Measurements from ENCODE around the gene GNAQ. TPM values are rescaled to one million over a fixed set of nuclear protein-coding genes. Genes with fewer than 3 reads are reported as not detected.

Gene GNAQ
- total RNA-seq, 3 donors from 2014 or later (not counting 1 experiment from before 2014, with no cell fraction given), result 17.8 to 51.6 (median 24.5) TPM

GRCh38 chr9:77672183-77672582 lies 359.4 kb downstream of the GNAQ start:
- WGBS (ENCODE audit: insufficient coverage), result 88% methylated on average over 4 of the region's 4 CpGs
- no peak overlapping the region for H3K27ac Mint-ChIP-seq
- Histone ChIP-seq H3K27ac (ENCODE audit: low read length) (no peak overlapping the region), H3K36me3 (ENCODE audit: control insufficient read depth, insufficient read depth, low read length) (no peaks in the 10 kb centered on the region), H3K27me3 (ENCODE audit: control insufficient read depth, insufficient read depth, low read length) (no peaks in the 10 kb centered on the region), H3K4me1 (ENCODE audit: control insufficient read depth, insufficient read depth, low read length) (no peaks in the 10 kb centered on the region), H3K4me3 (ENCODE audit: low read length) (no peak overlapping the region), H3K9me3 (ENCODE audit: control insufficient read depth, insufficient read depth, low read length) (no peaks in the 10 kb centered on the region)
- no peak overlapping the region for H3K4me3 Mint-ChIP-seq
- DNase-seq, result no peak
- H3K36me3 Mint-ChIP-seq, result no peaks in the 10 kb centered on the region
- intact Hi-C loops (cut with micrococcal nuclease), result no loop called here
- H3K4me1 Mint-ChIP-seq, result no peaks in the 10 kb centered on the region
- H3K9me3 Mint-ChIP-seq, result no peaks in the 10 kb centered on the region
- no peak for TF ChIP-seq CTCF (IDR thresholded peaks at IDR 0.05)
- no peak for ATAC-seq
- peaks cover 5 to 9% of the 10 kb centered on the region in 2 donors for H3K27me3 Mint-ChIP-seq (ENCODE audit: low read depth in 2 of 2)

DNA sequence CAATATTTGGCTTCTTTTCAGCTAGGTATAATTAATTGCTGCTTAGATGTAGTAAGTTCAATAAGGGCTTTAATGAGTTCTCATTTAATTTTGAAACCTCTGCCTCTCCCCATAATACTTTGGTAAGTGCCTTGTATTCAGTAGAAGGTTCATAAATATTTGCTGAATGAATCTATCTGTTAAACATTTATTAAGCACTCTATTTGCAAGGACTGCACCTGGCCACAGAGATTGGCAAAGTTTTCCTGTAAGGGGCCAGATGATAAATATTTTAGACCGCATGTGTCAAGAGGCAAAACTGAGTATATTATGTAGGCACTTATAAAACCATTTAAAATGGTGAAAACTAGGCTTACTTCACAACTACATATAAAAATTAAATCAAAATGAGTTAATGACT lies 364.5 kb downstream of the GNAQ start:
- H3K36me3 Mint-ChIP-seq, result no peaks in the 10 kb centered on the region
- H3K4me3 Mint-ChIP-seq, result no peak overlapping the region
- WGBS (ENCODE audit: insufficient coverage), result no CpG with 5 or more reads among the region's 1 CpG
- intact Hi-C loops (cut with micrococcal nuclease), result no loop called here
- DNase-seq, result no peak
- Histone ChIP-seq H3K36me3 (ENCODE audit: control insufficient read depth, insufficient read depth, low read length) (no peaks in the 10 kb centered on the region), H3K27me3 (ENCODE audit: control insufficient read depth, insufficient read depth, low read length) (no peaks in the 10 kb centered on the region), H3K9me3 (ENCODE audit: control insufficient read depth, insufficient read depth, low read length) (no peaks in the 10 kb centered on the region), H3K27ac (ENCODE audit: low read length) (no peak overlapping the region), H3K4me3 (ENCODE audit: low read length) (no peak overlapping the region), H3K4me1 (ENCODE audit: control insufficient read depth, insufficient read depth, low read length) (no peaks in the 10 kb centered on the region)
- H3K9me3 Mint-ChIP-seq, result no peaks in the 10 kb centered on the region
- H3K27me3 Mint-ChIP-seq (ENCODE audit: low read depth in 2 of 2), result peaks cover 3 to 9% of the 10 kb centered on the region in 2 donors
- no peak overlapping the region for H3K27ac Mint-ChIP-seq
- no peak for TF ChIP-seq CTCF (IDR thresholded peaks at IDR 0.05)
- ATAC-seq, result no peak
- no peaks in the 10 kb centered on the region for H3K4me1 Mint-ChIP-seq

Other genes starting within 250 kb of the GNAQ start
- 100 to 1,000 TPM; 204 to 304 (median 253) TPM for gene CEP78, start 204.3 kb upstream of the GNAQ start, total RNA-seq

All from natural killer cell (primary cell).